GM10266 (cell line): ENCODE results near the gene APCDD1L.

ENCODE experiments used
- DNase-seq: peaks from one replicate; pipeline ENCODE4 v3.0.0; 2012; ENCODE audit errors: extremely low spot score
- CTCF ChIP-seq: IDR thresholded peaks from 2 replicates; pipeline ENCODE4 v1.5.1; 2012; ENCODE audit warnings: mild to moderate bottlenecking, low read depth; ENCODE audit not compliant: control insufficient read depth, insufficient read depth; ENCODE audit errors: missing control alignments

The APCDD1L gene

GRCh38 chr20:58444746-58445255, 70.4 kb downstream of the APCDD1L start:
- no peak for TF ChIP-seq CTCF
- no peak for DNase-seq

- DNase-seq = no peak
- TF ChIP-seq CTCF = no peak
These were observed 73.5 kb downstream of the APCDD1L start for GRCh38 chr20:58441723-58442122.

GRCh38 chr20:58440021-58440767, 75.0 kb downstream of the APCDD1L start:
- no peak for TF ChIP-seq CTCF
- no peak for DNase-seq

- no peak for DNase-seq
- no peak for TF ChIP-seq CTCF
These were observed 76.0 kb downstream of the APCDD1L start for GRCh38 chr20:58438970-58439808.

GRCh38 chr20:58436868-58437645, 78.1 kb downstream of the APCDD1L start:
- no peak for TF ChIP-seq CTCF
- DNase-seq = no peak

- no peak for TF ChIP-seq CTCF
- no peak for DNase-seq
These were observed 80.0 kb downstream of the APCDD1L start for GRCh38 chr20:58435237-58435636.
